ENCODE results near the gene KCNQ5.

KCNQ5 gene

GRCh38 chr6:73054958-73055357 lies 433.1 kb downstream of the KCNQ5 start:
- TF ChIP-seq CTCF (IDR thresholded peaks at IDR 0.05; ENCODE audit: insufficient read depth, low read depth, low read length, missing control alignments): no peak
- no peak for DNase-seq (ENCODE audit: low read depth)
- no peak overlapping the region for H3K4me3 ChIP-seq (ENCODE audit: low read length)

- no peak for TF ChIP-seq CTCF (IDR thresholded peaks at IDR 0.05; ENCODE audit: insufficient read depth, low read depth, low read length, missing control alignments)
- DNase-seq (ENCODE audit: low read depth): no peak
- H3K4me3 ChIP-seq (ENCODE audit: low read length): no peak overlapping the region
Observed at GRCh38 chr6:73058736-73059135, 436.9 kb downstream of the KCNQ5 start.

- DNase-seq (ENCODE audit: low read depth): no peak
- no peak overlapping the region for H3K4me3 ChIP-seq (ENCODE audit: low read length)
Observed at GRCh38 chr6:73062130-73062529, 440.3 kb downstream of the KCNQ5 start.

GRCh38 chr6:73062837-73063236 lies 441.0 kb downstream of the KCNQ5 start:
- no peak for TF ChIP-seq CTCF (IDR thresholded peaks at IDR 0.05; ENCODE audit: insufficient read depth, low read depth, low read length, missing control alignments)
- H3K4me3 ChIP-seq (ENCODE audit: low read length): no peak overlapping the region
- no peak for DNase-seq (ENCODE audit: low read depth)

More at GRCh38 chr6:73062130-73062529, 440.3 kb downstream of the KCNQ5 start:
- TF ChIP-seq CTCF (IDR thresholded peaks at IDR 0.05; ENCODE audit: insufficient read depth, low read depth, low read length, missing control alignments): no peak

GRCh38 chr6:73064266-73064665 lies 442.4 kb downstream of the KCNQ5 start:
- no peak for DNase-seq (ENCODE audit: low read depth)
- no peak for TF ChIP-seq CTCF (IDR thresholded peaks at IDR 0.05; ENCODE audit: insufficient read depth, low read depth, low read length, missing control alignments)
- no peak overlapping the region for H3K4me3 ChIP-seq (ENCODE audit: low read length)

GRCh38 chr6:73073238-73073637 lies 451.4 kb downstream of the KCNQ5 start:
- H3K4me3 ChIP-seq (ENCODE audit: low read length): no peak overlapping the region
- TF ChIP-seq CTCF (IDR thresholded peaks at IDR 0.05; ENCODE audit: insufficient read depth, low read depth, low read length, missing control alignments): no peak
- DNase-seq (ENCODE audit: low read depth): peak; percentile 34

GRCh38 chr6:73074175-73074574 lies 452.3 kb downstream of the KCNQ5 start:
- H3K4me3 ChIP-seq (ENCODE audit: low read length): no peak overlapping the region
- TF ChIP-seq CTCF (IDR thresholded peaks at IDR 0.05; ENCODE audit: insufficient read depth, low read depth, low read length, missing control alignments): no peak
- peak; percentile 72 for DNase-seq (ENCODE audit: low read depth)

Data from epithelial cell of esophagus (primary cell).